Hematopoietic multipotent progenitor cell treated with erythropoietin and hydrocortisone succinate and interleukin-3 and kit ligand, for 4 days (in vitro differentiated cells): ENCODE data around the gene TMEM126B.
A peak's percentile ranks its signal among the peaks of the same experiment; 100 is the strongest.
"Not testable (repeated sequence)": the region's sequence is repeated elsewhere in the genome, so short reads cannot be mapped to it uniquely, and the experiment has no call there.

Experiments used
- DNase-seq: peaks from one replicate; pipeline ENCODE4 v3.0.0-alpha.2; 2015

TMEM126B gene

DNA sequence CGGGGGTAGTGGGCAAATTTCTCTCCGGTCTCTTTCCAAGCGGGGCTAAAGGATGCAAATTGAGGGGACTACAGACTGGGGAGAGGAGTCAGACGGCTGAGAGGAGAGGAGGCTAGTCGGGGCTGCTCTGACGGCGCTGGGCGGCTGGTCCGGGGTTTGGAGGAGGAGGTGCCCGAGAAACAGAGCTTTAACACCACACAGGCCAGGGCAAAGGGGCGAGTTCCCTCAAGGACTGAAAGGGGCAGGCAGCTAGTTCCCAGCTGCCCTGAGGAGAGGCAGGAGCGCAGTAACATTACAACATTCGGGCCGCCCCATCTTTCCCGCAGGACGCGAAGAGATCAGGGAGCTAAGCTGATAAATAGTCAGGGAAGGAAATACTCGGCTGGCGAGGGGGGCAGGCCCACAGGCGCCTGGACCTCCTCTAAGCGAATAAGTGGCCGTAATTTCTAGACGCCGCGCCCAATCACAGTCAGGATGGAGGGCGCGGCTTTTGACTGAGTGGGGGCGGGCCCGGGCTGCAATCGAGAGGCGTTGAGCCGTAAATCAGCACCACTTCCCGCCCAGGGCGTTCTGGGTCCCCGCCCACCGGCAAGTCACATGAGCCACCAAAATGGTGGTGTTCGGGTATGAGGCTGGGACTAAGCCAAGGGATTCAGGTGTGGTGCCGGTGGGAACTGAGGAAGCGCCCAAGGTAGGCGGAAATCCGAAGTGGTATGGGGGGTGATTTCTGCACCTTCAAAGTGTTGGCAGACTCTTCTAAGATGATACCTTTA is at the start of gene TMEM126B:
TSS of gene TMEM126B (plus strand) at position 596 of the 773 bp plus-strand sequence. CDS start at position 611, 15 bp downstream.
- peak; percentile 99 for DNase-seq

DNA sequence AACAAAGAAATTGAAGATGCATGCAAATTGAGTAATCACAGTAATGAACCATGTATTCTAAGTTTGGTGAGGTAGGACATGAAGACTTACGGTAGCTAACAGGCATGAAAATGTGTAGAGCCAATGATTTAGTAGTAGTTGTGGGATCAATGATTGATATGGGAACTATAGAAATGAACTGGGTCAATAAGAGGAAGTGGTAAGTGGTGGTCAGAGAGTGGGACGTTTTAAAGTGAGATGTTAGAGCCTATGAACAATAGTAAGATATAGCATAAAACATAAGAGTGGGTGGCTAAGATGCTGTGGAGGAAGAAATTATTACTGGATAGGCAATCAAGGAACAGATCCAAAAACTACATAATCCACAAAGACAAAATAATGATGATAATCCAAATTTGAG is 46.3 kb upstream of the TMEM126B start:
- DNase-seq: no peak

DNA sequence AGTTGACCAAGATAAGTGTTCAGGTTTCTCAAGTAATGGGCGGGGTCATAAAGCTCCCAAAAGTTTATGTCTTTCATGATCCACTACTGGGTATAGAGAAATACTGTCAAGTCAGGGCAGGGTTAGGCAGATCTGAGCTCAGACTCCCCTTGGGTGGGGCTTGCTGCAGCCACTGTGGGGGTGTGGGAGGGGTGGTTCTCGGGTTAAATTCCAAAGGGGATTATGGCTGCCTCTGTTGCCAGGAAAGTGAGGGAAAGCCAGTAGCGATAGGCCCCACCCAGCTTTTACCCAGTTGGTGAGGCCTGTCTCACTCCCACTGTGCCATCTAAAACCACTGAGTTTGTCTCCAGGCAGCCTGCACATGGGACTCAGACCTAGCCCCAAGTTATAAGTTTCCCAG is 39.0 kb upstream of the TMEM126B start:
- DNase-seq: no peak

DNA sequence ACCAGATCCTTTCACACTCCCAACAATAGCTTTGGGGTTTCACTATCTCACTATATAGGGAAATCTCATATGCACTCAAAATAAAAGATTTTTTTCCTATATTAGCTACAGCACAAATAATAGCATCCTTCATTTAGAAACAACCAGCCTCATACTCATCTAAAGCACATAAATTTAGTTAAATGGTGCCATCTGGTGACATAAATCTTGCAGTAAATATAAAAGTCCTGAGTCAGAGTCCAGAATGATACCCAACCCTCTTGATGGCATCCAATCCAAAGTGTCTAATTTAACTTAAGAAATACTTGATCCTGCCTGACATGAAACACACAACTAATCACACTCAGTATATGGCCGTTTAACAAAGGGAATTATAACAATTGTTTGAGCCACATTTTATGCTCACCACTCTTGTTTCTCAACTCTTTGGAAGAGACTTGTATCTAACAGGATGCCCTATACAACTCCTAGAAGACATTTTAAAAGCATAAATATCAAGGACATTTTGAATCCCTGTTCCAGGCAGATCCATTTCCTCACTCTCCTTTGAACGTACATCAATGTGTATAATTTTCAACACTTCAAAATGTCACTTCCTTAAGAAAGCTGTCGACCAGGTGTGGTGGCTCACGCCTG is 37.4 kb upstream of the TMEM126B start:
- DNase-seq: peak; percentile 64

DNA sequence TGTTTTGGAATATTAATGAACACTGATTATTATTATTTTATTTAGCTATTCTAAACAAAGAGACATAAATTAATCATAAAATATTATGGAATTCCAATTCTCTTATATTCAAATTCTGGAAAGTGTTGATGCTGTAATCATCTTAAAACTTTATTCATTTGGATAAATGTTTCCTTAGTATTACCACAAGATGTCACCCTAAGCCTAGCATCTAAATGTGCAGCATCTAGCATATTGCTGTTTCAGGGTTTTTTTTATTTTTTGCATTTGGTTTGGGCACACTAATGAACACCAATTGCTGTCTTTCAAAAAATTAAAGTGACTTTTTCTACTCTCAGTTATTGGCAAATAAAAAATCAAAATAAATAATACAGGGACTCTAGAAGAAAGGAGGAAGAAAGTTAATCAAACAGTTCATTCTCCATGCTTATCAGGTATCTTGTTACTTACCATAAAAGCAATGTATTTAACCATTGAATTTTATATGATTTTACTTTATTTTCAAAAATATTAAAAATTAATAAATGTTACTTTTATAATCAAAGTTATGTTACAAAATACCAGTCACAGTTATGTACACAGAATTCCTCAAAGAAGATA is 33.0 kb upstream of the TMEM126B start:
- DNase-seq: peak; percentile 80

DNA sequence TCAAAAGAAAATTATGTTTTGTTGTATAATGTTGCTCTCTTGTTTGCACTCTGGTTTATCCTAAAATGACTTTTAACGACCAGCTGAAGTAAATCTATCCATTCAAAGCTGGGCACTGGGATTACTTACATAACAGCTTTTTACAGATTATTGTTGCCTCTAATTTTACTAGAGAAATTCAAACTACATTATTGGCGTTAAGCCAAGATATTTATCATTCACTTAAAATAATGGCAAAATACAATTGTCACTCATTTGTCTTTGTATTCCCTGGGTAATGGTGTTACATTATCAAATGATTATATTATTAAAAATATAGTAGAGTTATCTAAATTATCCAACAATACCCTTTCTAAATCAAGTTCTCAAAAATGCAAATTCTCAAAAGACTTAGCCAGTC is 31.5 kb upstream of the TMEM126B start:
- DNase-seq: no peak

DNA sequence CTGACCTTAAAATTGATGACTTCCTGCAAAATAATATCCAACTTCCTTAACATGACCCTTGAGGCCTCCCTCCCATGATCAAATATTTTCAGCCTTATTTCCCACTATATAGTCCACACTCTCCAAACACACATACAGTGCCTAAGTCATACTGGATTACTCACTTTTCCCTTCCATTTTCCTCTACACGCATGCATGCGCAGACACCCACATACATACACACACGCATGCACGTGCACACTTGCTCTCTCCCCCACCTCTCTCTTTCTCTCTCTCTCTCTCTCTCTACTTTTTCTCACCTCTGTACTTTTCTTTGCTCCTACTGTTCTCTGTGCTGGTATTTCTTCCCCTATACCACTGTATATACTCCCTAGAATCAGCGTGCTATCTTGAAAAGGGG is 29.3 kb upstream of the TMEM126B start:
- DNase-seq: no peak

DNA sequence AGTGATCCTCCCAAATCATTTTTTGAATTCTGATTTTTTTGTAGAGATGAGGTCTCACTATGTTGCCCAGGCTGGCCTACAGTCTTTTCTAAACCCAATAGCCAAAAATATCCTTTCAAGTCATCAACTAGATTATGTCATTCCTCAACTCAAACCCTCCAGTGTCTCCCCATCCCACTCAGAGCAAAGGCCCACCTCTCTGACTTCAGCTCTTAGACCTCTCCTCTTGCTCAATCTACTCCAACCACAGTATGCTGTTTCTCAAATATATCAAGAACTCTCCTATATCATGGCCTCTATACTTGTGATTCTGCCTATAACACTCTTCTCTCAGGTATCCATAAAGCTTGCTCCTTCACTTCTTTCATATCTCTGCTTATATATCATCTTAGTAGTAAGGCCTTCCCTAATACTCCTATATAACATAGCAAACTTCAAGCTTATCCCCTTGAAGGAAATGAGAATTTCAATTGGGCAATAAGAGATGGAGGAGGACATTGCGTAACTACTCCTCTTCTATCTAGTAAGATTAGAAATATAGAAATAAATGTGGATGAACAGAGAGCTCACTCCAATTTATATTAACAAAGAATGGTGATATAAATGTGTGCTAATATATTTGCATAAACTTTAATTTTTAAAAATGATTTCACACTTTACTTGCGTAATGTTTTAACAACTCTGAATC is 25.7 kb upstream of the TMEM126B start:
- peak; percentile 36 for DNase-seq

DNA sequence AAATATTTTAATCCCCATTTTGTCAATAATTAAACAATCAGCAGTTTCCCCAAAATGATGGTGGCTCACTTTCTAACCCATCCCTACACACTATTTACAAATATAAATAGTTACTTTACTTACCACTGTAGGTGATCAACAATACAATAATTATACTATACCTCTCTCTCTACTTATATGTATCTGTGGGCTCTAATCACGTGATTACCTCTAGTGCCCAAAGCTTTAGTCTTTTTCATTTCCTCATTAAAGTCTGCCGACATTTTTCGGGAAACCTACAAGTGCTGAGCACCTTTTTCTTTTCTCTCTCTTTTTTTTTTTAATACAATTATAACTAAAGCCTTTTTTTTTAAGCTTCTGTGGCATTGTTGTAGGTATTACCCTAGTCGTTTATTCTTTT is 25.2 kb upstream of the TMEM126B start:
- DNase-seq: no peak

DNA sequence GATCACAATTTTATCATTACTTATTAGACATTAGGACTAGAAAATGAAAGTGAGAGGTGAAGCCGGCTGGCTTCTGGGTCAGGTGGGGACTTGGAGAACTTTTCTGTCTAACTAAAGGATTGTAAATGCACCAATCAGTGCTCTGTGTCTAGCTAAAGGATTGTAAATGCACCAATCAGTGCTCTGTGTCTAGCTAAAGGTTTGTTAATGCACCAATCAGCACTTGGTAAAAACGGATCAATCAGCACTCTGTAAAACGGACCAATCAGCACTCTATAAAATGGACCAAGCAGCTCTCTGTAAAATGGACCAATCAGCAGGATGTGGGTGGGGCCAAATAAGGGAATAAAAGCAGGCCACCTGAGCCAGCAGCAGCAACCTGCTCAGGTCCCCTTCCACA is 22.2 kb upstream of the TMEM126B start:
- not testable (repeated sequence) for DNase-seq

DNA sequence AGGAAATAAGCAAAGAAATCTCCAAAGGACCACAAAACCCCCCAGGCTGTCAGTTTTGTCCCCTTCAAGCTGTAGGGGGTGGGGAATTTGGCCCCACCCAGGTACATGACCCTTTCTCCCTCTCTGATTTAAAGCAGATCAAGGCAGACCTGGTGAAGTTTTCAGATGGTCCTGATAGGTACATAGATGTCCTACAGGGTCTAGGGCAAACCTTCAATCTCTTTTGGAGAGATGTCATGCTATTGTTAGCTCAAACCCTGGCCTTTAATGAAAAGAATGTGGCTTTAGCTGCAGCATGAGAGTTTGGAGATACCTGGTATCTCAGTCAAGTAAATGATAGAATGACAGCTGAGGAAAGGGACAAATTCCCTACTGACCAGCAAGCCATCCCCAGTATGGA is 19.8 kb upstream of the TMEM126B start:
- not testable (repeated sequence) for DNase-seq

DNA sequence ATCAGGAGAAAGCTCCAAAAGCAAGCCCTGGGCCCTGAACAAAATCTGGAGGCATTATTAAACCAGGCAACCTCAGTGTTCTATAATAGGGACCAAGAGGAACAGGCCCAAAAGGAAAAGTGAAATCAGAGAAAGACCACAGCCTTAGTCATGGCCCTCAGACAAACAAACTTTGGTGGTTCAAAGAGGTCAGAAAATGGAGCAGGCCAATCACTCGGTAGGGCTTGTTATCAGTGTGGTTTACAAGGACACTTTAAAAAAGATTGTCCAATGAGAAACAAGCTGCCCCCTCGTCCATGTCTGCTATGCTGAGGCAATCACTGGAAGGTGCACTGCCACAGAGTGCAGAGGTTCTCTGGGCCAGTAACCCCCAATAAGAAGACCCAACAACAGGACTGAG is 19.1 kb upstream of the TMEM126B start:
- not testable (repeated sequence) for DNase-seq

DNA sequence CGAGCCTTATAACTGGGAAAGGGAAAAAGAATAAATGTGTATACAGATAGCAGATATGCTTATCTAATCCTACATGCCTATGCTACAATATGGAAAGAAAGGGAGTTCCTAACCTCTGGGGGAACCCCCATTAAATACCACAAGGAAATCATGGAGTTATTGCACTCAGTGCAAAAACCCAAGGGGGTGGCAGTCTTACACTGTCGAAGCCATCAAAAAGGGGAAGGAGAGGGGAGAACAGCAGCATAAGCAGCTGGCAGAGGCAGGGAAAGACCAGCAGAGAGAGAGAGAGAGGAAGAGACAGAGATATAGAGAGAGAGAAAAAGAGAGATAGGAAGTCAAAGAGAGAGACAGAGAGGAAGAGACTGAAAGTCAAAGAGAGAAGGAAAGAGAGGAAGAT is 16.8 kb upstream of the TMEM126B start:
- DNase-seq: peak; percentile 26

DNA sequence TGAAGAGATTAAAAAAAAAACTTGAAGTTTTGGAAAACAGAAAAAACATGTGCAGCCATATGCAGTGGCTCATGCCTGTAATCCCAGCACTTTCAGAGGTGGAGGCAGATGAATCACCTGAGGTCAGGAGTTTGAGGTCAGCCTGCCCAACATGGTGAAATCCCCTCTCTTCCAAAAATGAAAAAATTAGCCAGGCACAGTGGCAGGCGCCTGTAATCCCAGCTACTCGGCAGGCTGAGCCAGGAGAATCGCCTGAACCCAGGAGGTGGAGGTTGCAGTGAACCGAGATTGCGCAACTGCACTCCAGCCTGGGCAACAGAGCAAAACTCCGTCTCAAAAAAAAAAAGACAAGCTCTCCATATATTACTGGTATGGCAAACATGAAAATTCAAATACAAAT is 8.9 kb upstream of the TMEM126B start:
- DNase-seq: no peak

DNA sequence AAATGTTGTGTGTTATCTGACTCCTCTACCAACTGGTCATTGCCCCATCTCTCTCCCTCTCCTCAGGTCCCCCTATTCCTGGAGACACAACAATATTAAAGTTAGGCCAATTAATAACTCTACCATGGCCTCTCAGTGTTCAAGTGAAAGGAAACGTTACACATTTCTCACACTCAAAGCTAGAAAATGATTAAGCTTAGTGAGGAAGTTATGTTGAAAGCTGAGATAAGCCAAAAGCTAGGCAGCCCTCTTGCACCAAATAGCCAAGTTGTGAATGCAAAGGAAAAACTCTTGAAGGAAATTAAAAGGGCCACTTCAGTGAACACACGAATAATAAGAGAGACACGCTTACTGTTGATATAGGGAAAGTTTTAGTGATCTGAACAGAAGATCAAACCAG is 8.1 kb upstream of the TMEM126B start:
- no peak for DNase-seq

DNA sequence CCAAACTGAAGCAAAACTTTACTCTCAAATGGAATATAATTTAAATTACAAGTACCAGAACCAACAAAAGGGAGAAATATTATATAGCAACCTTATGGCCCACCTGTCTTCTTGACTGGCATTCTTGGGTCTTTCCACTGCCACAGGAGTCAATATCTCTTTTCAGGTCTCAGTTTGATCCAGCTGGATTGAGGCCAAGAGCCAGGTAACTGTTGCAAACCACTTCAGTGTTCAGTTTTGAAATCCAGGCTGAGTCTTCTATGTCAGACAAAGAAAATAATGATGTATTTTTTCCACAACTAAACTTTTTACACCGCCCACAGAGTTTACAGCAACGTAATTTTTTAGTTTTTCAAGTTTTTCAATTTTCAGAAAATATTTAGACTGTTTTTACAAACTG is 1.9 kb upstream of the TMEM126B start:
- DNase-seq: no peak

DNA sequence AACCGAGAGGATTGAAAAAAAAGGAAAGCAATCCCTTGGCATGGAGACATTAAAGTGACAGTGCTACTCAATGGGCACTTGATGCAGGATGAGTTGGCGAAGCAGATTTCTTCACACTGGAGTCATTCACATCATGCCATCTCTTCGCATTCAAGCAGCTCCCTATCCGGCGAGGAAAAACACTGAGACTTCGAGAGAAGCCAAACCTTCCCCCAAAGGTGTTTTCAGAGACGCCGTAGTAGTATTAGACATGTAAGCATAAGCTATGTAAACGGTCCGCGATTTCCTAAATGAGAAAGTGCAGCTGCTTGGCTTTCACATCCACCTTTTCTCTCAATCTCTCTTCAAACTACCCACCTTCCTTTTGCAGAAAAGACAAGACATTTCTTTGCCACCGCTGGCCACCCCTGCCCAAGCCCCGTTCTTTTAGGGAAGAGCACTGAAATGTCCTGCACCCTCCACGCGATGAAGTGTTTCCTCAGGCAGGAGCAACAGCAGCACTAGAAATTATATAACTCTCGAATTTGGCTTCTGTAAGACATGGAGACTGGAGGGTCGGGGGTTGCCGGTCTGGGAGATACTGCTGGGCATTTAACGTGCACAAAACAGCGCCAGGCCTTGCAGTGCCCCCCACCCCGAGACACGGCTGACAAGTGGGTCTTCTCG is 928 bp upstream of the TMEM126B start, which contains the start of gene DLG2:
TSS of gene DLG2 (minus strand) at position 13 of the 666 bp plus-strand sequence.
- DNase-seq: peak; percentile 30

DNA sequence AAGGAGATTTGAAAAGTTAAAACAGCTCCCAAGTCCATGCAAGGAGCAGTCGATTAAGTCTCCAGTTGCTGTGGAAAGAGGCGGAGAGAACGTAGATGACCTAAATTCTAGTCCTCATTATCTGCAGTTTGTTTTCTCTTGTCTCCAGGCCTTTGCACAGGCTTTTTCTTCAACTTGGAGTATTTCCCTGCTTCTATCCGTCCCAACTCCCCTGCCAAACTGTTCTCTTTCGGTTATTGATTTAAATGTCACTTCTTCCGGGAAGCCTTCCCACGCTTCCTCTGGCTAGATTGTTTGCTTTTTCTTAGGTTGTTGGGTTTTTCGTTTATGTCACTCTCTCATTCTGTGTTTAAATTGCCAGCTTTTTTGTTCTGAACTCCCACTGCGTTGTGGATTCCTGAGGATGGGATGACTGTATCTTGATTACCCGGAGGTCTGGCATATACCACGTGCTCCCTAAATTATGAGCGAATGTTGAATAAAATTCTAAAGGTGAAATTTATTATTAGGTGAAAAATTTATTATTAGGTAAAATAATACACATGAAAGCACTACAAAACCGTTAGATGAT is 463 bp downstream of the TMEM126B start:
- DNase-seq: no peak

DNA sequence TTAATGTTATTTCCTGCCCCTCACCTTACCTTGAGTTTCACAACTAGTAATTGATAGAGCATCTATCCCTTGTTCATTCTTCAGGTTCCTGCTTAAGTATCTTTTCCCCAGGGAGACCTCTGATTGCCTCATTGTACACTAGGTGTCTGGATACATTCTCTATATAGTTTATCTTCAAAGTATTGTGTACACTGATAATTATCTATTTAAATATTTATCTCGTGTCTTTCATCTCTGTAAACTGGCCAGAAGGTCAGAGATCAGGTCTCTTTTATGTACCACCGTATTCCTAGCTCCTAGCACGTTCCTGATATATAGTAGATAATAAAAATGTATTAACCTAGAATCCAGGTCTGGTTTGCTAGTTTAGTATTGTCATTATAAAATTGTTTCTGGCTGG is 6.4 kb downstream of the TMEM126B start:
- DNase-seq: no peak

DNA sequence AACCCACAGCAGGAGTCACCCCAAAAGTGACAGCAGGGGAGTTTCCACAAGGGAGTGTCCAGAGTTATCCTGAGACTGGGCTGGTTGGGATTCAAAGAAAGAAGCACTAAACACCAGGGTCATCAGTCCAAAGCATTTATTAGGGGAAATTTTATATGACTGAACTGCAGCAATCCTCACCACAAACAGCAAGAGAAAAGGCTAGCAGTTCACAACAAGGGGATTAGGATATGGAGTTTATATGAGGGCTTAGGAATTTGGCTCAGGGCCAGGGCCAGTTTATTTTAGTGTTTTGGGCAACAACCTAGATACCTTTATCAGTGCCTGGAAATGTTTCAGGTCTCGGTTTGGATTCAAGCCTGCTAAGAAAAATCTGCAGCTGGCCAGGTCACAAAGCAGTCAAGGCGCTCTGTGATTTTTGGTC is 14.8 kb downstream of the TMEM126B start:
- no peak for DNase-seq

DNA sequence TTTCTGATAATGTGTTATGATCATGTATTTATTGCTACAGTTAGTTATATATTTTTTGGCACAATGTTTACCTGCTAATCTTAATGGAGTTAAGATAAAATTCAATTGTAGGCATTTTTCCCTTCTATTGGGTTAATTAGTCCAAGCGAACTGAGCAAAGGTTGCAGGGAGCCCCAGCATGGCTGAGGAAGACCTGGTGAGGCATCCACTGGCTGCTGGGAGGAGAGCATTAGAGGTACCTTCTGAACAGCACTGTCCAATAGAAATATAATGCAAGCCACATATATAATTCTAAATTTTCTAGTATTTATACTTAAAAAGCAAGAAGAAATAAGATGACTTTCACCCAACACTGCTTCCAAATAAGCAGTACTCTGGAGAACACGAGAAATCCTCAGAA is 18.7 kb downstream of the TMEM126B start:
- no peak for DNase-seq

DNA sequence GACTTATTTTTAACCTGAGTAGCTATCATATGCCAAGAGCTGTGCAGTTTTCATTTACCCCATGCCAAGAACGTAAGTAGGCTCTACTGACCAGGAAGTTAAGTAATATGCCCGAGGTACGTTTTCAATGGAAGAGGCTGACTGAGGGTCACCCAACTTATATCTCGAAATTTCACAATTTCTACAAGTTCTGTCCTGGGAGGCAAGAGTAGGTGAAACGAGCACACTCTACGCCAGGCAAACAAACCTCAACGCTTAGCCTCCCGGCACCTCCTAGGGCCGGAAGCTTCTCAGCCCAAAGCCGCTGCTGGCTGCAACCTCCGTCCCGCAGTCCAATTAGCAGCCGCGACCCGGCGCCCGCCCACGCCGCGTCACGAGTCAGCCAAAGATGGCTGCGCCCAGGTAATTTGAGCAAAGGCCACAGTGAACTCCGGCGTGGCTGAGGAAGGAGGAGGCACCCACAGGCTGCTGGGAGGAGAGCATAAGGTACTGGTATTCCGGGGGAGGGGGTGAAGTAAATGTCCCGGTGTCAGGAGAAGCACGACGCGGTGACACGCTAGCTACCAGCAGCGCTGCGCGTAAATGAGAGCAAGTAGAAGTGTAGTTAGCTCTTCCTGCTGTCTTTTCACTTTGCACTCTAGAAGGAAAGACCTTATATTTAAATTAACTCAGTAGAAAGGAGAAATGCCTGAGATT is 19.4 kb downstream of the TMEM126B start, which contains the start of gene TMEM126A:
TSS of gene TMEM126A (plus strand) at position 364 of the 696 bp plus-strand sequence. CDS start 2,289 bp downstream, outside the sequence.
- DNase-seq: peak; percentile 95
